GM19438 (cell line): ENCODE results near the gene CPM.

Experiments
- ATAC-seq: cut with Tn5 transposase; IDR thresholded peaks from one replicate; pipeline ENCODE4 v1.9.1; 2021; ENCODE audit warnings: low read depth; ENCODE audit not compliant: unreplicated experiment

Gene CPM

DNA sequence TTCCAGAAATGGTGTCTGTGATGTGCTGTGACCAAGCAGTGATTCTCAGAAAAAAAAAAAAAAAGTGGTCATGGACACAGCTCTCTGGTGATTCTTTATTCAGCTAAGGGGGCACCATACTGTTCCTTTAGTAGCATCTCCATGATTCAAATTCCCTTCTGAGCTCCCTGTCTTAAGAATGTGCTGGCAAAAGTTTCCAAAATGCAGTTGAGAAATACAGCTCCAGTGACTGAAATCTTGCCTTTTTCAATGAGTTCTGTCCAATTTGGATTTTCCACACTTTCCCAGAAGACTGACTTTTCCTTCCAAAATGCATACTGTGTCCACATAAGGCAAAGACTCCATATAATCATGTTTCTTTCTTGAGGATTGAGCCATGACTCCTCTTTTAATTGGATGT lies 24.3 kb upstream of the CPM start:
- ATAC-seq = no peak

DNA sequence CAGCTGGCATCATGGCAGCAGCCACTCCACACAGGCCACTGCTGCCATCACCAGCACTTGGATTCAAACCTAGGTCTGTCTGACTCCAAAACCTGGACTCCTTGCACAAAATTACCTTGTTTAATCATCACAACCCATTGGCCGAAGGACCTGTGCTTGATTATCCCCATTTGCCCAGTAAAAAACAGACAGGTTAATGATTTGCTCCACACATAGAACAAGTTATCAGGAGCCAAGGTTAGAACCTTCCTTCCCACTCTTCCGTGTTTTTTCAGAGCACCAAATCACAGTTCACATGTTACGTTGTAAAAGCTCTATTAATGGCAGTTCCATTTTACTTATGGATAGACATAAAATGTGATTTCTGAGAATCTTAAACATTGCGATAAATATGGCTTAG lies 23.5 kb upstream of the CPM start:
- no peak for ATAC-seq

DNA sequence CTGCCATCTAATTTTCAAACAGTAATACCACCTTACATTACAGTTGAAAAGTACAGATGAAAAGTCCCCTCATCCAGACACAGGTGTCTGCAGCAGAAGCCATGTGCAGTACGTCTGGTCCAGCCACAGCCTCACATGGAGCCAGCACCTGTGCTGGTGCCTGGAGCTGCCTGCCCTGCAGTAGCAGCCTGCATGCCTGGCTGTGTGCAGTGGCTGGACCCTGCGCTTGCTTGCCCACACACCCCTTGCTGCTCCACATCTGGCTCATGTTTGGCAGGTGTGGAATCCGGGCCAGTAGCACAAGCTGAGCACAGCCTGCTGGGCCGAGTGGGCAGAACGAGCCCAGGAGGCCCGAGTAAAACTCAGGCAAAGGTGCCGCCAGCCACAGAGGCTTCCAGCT lies 21.8 kb upstream of the CPM start:
- no peak for ATAC-seq

DNA sequence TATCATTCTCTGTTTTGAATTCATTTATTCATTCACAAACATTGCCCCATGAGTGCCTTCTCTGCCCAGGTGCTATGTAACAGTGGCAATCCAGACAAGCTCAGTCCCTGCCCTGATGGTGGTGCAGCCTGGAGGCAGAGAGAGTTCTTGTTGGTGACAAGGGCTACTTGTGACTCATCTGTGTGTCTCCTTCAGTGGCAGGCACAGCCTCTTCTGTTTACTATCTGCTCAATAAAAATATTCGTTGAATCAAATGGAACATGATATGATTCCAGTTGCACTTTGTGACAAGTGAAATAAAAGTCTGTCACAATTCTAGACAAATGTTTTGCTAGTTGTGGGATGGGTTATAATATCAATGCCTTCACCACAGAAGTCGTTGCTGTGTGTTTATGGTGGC lies 20.6 kb upstream of the CPM start:
- no peak for ATAC-seq

DNA sequence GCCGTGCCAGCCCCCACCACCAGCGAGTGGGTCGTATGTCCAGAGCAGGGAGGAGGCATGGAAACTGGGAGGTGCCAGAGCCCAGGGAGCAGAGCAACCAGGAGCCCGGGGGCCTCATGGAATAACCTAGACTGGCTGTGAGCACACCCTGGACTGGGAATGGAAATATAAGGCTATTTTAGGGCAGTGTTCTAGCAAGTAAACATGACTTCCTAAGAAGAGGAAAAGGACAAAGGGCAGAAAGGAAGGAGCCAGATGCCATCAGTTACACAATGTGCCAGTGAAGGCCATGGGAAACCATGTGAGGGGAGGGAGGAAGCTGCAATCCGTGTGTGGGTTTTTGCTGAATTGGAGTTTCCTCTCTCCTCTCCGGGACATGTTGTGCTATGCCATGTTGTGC lies 18.7 kb upstream of the CPM start:
- ATAC-seq = no peak

DNA sequence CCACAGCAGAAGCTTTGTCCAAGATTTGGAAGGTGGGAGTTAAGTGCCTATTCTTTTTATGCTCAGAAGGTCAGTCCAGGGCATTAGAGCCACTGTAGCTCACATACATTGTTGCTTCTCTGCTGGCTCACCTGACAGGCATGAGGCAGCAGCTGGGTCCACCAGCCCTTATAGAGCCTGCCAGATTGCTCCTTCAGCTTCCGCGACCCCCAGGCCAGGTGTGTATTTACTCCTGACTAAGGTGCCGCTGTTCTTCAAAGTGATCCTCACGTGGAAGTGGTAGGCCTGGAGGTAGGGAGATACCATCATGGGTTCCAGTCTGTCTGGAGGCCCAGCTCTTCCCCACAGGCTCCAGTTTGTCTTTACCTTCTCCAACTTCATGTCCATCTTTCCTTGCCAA lies 17.5 kb upstream of the CPM start:
- ATAC-seq = no peak

DNA sequence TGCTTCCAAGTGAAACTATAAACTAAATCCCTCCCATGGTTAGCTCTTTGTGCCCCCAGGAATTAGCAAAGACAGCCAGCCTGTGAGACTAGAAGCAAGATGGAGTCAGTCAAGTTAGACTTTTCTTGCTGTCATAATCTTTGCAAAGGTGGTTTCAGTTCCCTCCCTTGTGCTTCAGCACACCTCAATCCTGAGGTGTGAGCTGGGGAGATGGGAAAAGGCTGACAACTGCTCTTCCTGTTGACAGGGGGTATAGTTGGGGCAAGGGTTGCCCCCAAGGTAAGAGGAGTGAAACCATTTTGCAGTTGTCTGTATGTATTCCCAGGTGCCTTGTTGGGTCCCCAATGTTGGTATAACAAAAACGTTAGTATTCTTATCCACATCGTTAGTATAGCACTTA lies 12.3 kb upstream of the CPM start:
- no peak for ATAC-seq

DNA sequence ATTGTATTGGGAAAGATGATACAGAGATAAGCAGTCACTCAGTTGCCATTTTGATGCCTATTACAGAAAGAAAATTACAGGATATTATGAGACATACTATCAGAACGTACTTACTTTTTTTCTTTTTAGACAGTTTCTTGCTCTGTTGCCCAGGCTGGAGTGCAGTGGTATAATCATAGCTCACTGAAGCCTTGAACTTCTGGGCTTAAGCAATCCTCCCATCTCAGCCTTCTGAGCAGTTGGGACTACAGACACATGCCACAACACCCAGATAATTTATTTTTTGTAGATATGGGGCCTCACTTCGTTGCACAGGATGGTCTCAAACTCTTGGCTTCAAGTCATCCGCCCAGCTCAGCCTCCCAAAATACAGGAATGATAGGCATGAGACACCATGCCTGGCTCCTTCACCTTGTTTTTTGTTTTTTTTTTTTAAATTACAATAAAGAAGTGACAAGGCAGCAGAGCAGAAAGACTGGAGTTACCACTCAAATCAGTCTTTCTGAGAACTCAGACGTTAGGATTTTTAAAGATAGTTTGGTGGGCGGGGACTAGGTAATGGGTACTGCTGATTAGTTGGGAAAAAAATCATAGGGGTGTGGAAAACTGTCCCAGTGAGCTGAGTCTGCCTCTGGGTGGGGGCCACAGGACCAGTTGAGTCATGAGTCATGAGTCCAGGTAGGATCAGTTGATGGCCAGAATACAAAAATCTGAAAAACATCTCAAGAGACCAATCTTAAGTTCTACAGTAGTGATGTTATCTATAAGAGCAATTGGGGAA lies 11.5 kb upstream of the CPM start:
- no peak for ATAC-seq

DNA sequence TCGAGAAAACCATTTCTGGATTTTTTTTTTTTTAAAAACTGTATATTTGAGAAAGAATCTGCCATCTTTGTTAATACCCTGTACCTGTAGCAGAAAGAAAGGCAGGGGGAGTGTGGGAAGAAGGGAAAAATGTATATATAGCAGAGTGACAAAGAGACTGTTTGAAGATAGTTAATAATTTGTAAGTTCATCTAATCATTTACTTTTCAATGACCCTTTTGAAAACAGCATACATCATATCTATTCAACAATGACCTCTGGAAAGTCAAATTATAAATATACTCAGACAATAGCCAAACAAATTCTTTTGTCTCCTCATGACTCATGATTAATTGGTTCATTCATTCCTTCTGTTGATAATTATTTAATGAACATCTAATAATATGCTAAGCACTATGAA lies 10.9 kb upstream of the CPM start:
- ATAC-seq = no peak

DNA sequence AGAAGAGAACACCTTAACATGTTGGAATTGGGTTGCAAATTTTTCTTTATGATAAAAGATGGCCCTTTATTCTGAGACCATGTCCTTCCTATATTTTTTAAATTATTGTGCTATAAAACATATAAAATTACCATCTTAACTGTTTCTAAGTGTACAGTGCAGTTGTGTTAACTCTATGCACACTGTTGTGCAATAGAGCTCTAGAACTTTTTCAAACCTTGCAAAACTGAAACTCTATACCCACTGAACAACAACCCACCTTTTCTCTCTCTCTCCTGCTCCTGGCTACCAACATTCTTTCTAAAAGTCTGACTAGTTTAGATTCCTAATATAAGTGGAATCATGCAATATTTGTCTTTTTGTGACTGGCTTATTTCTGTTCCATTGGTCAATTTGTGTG lies 7.8 kb upstream of the CPM start:
- ATAC-seq = no peak

DNA sequence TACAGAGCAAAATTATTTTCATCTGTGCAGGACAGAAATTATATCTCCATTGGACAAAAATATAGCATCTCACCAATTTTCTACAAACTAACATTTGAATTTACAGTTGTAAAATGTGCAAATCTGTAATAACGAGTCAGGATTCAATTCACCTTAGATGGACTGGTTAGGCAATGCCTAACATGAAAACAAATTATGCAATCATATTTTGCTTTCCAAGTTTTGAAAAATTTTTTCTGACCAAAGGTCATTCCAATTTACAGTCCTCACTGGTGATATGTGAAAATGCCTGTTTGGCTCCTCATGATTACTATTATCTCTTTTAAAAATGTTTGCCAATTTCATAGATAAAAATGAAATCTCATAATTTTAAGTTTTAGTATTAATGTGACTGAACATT lies 6.5 kb upstream of the CPM start:
- no peak for ATAC-seq

DNA sequence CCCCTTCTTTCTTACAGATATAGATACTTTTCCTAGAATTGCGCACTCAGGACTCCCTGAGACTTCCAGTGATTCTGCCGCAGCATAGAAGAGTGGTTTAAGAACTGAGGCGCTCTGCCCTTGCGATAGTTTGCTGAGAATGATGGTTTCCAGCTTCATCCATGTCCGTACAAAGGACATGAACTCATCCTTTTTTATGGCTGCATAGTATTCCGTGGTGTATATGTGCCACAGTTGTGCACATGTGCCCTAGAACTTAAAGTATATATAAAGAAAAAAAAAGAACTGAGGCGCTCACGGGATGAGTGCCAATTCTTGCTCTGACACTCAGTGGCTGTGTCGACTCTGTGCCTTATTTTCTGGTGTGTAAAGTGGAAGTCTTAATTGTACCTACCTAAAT lies 1.4 kb upstream of the CPM start:
- no peak for ATAC-seq

DNA sequence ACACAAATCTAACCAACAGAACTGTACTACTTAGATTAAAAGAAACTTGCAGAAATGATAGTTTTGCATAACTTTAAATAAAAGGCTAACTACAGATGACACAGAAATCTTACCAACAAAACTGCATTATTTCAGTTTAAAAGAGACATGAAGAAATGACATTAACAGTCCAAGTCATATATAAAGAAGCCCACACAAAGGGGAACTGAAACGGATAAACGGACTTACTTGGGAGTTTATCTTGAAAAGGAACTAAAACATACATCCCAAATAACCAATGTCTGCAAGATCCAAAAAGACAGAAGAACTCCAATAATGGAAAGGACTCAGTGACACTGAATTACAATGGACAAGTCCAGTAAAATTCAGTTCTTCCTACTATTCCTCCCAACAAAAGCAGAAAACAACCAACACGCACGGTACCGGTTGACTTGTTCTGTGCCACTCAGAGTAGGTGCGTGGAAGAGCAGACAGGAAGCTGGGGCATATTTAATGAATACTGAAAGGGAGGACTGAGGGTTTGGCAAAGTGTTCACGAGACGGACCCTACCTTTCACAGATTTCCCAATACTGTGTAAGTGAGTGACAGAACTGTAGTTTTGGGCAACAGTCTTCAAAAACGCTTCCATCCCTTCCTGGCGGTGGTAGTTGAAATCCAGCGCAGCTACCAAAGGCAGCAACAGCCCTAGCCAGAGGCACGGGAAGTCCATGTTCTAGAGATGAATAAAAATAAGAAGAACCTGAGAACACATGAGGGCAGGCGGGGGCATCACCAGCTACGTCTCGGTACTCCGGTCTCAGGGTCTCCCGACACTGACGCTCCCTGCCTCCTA lies 627 bp downstream of the CPM start:
- ATAC-seq = peak; percentile 60

DNA sequence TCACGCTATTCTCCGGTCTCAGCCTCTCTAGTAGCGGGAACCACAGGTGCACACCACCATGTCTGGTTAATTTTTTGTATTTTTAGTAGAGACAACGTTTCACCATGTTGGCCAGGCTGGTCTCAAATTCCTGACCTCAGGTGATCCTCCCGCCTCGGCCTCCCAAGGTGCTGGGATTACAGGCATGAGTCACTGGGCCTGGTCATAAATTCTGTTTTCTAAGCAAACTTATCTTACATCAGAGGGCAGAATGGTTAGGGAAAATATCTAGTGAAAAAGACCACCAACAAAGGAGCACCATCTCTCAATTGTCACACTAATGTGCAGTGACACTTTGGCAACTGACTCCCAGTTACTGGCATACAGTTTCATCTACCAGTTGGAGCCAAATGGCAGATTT lies 2.8 kb downstream of the CPM start:
- no peak for ATAC-seq

DNA sequence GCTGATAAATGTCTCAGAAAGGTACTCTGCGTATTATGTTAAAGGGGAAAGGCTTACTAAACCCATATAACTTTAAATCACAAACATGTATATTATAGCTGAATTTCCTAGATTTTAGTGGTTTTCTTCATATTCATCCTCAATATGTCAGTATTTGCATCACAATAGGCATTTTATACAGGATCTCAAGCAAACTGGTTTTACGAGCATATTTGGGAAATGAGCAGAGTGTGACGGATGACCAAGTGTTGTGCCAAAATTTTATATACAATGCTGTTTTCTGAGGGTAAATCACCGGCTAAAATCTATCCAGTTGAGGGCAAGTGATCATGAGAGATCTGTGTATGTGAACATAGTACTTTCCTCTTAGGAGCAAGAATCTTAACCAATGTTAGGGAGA lies 8.4 kb downstream of the CPM start:
- ATAC-seq = no peak

DNA sequence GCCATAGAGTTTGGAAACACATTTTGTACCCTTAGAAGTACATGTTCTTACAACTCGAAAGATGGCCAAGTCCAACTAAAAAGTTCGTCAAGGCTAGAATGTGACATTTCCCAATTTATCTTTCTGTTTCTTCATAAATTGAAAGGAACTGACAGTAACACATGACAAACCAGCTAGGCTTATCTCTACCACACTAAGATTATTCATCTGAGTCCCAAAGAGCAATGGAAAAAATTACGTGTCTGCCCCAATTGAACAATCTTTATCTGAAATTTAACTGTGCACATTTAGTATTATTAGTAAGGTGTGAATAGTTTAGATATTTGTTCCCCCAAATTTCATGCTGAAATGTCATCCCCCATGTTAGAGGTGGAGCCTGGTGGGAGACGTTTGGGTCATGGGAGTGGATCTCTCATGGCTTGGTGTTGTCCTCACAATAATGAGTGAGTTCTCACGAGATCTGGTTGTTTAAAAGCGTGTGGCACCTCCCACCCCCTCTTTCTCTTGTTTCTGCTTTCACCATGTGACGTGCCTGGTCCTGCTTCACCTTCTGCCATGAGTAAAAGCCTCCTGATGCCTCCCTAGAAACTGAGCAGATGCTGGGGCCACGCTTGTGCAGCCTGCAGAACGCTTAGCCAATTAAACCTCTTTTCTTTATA lies 13.3 kb downstream of the CPM start:
- no peak for ATAC-seq

DNA sequence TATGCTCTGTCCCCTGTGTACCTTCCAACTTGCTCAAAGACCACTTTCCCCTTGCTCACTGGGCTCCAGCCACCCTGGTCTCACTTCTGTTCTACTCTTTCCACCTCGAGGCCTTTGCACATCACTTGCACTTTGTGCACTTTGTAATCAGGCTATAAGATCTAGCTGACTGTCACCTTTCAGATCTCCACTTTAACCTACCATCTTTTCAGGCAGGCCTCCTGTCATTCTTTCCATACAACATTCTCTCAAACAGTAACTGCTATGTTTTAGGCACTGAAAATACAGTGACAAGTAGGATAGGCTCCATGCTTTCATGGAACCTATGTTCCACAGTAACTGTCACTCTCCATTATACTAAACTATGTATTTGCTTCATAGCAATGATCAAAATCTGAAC lies 14.0 kb downstream of the CPM start:
- no peak for ATAC-seq

DNA sequence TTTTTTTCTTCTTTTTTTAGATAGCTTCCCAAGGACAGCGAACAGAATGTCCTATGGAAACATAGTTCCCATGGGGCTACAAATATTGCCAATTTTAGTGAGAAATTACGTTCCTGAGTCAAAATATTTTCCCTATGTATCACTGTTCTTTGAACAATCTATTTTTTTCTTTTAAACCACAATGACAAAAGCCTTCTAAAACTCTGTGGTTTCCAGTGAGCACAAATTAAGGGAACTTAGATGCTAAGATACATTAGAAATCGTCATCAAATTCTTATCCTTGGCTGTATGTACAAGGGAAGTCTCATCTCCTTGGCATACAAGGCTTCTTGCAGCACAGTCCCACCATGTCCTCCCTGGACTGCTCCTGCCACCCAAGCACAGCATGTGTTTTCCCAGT lies 17.9 kb downstream of the CPM start:
- ATAC-seq = no peak

DNA sequence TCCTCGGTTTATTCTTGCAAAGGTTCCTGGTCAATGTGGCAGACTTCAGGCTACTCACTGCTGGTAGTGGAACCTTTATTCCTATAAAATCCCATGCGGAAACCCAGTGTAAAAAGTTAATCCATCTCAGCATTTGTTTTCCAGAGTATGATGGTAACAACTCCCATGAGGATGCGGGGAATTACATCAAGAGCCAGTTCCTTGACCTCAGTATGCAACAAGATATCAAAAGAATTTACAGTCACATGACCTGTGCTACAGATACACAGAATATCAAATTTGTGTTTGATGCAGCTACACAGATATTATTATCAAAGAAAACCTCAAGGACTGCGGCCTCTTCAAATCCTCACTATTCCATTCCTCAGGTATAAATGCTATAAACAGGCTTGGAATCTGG lies 19.3 kb downstream of the CPM start:
- ATAC-seq = no peak

DNA sequence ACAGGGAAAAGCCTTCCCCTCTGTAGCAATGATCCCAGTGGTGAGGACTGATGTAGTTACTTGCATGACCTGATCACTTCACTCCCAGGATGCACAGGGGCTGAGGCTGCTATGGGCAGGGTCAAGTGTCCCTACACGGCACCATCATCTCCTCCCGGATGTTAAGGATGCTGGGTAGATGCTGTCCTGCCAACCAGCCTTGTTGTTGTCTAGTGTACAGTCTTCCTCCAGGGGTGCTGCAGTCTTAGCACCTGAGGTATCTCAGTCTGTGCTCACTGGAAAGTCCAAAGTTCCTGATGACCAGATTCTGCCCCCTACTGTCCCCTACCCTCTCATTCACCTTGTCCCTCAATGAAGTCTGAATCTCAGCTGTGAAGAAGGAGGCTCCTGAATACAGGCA lies 20.1 kb downstream of the CPM start:
- no peak for ATAC-seq

DNA sequence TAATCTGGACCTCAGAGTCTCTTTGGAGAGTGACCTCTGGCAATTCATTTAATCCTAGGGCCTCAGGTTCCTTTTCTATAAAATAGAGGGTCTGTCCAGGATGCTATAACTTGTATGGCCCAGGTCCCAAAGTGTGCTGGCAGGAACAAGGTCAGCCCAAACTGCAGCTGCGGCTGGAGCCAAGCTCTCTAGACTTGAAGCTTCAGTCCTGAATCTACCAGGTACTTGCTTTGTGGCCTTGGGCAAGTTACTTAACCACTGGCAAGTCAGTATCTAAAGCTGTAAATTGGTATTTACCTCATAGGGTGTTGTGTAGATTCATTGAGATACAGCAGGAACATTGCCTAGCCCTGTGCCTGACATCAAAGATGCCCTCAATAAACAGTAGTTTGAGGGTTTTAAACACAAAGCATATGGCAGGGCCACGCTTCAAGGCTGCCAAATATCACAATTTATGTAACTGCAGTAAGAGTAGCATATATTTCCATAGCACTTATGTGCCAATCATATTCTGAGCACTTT lies 21.7 kb downstream of the CPM start:
- no peak for ATAC-seq
